CD4-positive, alpha-beta T cell treated with Interleukin-2 at 100 ng/mL for 4 hours (primary cell): ENCODE data around the gene NKIRAS1.
"Not testable (repeated sequence)": the region's sequence is repeated elsewhere in the genome, so short reads cannot be mapped to it uniquely, and the experiment has no call there.

Source experiments
- DNase-seq: peaks from one replicate; pipeline ENCODE4 v3.0.0-alpha.2; 2020; ENCODE audit warnings: low spot score

Gene NKIRAS1

GRCh38 chr3:23900744-23901143 is 16.0 kb downstream of the NKIRAS1 start:
- no peak for DNase-seq

DNA sequence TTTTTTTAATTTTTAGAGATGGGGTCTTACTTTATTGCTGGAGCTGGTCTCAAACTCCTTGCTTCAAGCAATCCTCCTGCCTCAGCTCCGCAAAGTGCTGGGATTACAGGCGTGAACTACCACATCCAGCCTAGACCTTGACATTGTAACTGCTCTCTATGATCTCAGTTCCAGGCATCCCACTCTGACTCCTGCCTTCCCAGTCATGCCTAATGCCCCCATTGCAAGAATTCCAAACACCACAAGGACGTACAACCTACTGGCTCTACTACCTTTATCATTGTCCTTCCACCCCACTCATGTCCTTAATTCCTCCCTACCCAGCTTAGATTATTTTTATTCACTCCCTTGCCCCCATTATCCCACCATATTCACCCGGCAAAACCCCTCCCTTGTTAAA is 21.6 kb downstream of the NKIRAS1 start:
- no peak for DNase-seq

GRCh38 chr3:23894254-23895061 is 22.3 kb downstream of the NKIRAS1 start:
- DNase-seq, result no peak

DNA sequence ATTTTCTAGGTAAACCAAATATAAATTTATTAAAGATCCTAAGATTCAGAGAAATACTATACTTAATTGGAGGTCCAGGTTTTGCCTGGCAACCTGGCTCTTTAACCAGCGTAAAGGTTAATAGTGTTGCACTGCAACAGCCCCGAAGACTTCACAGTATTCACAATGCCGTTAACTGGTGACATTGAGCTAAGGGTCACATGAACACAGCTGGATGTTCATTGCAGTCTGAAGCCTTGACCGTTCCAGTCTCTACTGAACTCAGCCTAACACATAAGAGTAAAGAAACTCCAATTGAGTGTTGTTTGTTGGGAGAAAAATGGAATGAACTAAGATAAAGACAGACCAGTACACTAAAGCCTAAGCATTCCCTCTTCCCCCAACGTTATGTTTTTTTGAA is 26.8 kb downstream of the NKIRAS1 start:
- no peak for DNase-seq

- DNase-seq, result no peak
These were observed 27.4 kb downstream of the NKIRAS1 start for GRCh38 chr3:23889386-23889785.

DNA sequence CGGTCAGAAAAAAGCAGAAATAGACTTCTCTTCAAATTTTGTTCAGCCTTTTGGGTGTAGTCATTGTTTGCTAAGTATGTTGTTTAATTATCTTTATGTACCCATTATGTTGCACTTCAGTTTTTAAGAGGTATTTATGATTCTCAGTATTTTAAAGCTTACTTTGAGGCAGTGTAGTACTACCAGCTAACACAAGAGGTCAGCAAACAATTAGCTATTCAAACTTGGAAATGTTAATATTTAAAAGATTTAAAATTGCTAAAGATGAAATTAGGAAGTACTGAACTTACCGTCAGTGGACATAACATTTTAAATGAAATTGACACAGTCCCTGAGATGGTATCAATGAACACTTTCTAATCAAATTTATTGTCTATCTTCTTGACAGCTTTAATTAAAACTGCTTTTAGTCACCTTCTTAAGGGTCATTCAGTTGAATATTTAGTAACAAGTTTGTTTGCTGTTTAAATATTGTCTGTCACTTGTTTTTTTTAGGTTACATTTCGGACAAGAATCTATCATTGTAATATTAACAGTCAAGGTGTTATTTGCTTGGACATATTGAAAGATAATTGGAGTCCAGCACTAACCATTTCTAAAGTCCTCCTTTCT is 28.1 kb downstream of the NKIRAS1 start:
- DNase-seq, result peak; percentile 56

- no peak for DNase-seq
These were observed 30.5 kb downstream of the NKIRAS1 start for GRCh38 chr3:23886311-23886710.

DNA sequence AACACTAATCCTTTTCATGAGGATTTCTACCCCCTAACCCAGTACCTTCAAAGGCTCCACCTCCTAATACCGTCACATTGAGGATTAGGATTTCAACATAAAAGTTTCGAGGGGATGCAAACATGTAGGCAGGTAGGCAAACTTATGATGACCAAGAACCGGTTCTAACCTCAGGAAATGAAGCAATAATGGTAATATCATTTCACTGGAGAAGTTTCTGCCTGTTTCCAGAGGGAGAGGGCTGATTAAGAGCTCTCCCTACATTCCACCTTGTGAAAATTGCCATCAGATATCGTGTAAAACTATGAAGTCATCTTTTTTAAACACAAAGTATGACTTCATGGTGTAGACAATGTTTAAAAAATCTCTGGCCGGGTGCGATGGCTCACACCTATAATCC is 31.6 kb downstream of the NKIRAS1 start:
- no peak for DNase-seq

GRCh38 chr3:23884481-23884880 is 32.3 kb downstream of the NKIRAS1 start:
- DNase-seq, result no peak

DNA sequence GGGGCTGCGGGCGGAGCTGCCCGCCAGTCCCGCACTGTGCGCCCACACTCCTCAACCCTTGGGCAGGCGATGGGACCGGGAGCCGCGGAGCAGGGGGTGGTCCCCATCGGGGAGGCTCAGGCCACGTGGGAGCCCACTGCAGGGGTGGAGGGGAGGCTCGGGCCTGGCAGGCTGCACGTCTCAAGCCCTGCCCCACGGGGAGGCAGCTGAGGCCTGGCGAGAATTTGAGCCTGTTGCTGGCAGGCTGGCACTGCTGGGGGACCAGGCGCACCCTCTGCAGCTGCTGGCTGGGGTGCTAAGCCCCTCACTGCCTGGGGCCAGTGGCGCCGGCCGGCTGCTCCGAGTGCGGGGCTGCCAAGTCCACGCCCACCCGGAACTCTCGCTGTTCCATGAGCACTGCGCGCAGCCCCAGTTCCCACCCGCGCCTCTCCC is 34.3 kb downstream of the NKIRAS1 start:
- DNase-seq, result no peak

GRCh38 chr3:23881993-23882392 is 34.8 kb downstream of the NKIRAS1 start:
- not testable (repeated sequence) for DNase-seq

GRCh38 chr3:23880703-23881339 is 36.0 kb downstream of the NKIRAS1 start:
- no peak for DNase-seq

GRCh38 chr3:23879485-23879884 is 37.3 kb downstream of the NKIRAS1 start:
- DNase-seq, result no peak

- DNase-seq, result no peak
These were observed 39.3 kb downstream of the NKIRAS1 start for GRCh38 chr3:23877329-23877980.

- DNase-seq, result no peak
These were observed 39.9 kb downstream of the NKIRAS1 start for GRCh38 chr3:23876923-23877322.

GRCh38 chr3:23875113-23875725 is 41.6 kb downstream of the NKIRAS1 start:
- DNase-seq, result no peak

- DNase-seq, result no peak
These were observed 42.3 kb downstream of the NKIRAS1 start for GRCh38 chr3:23874359-23875112.

GRCh38 chr3:23873941-23874340 is 42.8 kb downstream of the NKIRAS1 start:
- no peak for DNase-seq

DNA sequence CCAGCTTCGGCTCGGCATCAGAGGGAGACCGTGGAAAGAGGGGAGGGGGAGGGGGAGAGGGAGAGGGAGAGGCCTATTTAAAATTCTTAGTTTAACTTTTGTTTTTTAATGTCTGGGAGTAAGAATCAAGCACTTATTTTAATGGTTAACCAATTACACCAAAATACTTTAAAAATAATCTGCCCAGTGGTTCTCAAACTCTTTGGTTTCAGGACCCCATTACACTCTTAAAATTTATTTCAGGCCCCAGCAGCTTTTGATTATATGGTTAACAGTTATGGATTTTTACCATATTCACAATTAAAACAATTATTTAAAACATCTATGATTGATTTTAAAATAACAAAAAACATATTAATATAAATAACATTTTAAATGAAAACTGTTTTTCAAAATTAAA is 44.5 kb downstream of the NKIRAS1 start:
- DNase-seq, result no peak

GRCh38 chr3:23871361-23871760 is 45.4 kb downstream of the NKIRAS1 start:
- DNase-seq, result not testable (repeated sequence)

- DNase-seq, result not testable (repeated sequence)
These were observed 46.1 kb downstream of the NKIRAS1 start for GRCh38 chr3:23870663-23871043.
